DMS153 treated with DMSO at 0.1 percent for 48 hours (cell line): ENCODE data around the gene MEGF10.

Experiments
- DNase-seq: peaks from one replicate; lab custom pipeline; 2025; ENCODE audit not compliant: unreplicated experiment; lab: John Stamatoyannopoulos, UW

The MEGF10 gene

GRCh38 chr5:127324756-127325155, 34.2 kb downstream of the MEGF10 start:
- DNase-seq = no peak

- no peak for DNase-seq
Observed at GRCh38 chr5:127326431-127326830, 35.8 kb downstream of the MEGF10 start.

GRCh38 chr5:127326976-127327755, 36.6 kb downstream of the MEGF10 start:
- no peak for DNase-seq

- no peak for DNase-seq
Observed at GRCh38 chr5:127330116-127330515, 39.5 kb downstream of the MEGF10 start.

DNA sequence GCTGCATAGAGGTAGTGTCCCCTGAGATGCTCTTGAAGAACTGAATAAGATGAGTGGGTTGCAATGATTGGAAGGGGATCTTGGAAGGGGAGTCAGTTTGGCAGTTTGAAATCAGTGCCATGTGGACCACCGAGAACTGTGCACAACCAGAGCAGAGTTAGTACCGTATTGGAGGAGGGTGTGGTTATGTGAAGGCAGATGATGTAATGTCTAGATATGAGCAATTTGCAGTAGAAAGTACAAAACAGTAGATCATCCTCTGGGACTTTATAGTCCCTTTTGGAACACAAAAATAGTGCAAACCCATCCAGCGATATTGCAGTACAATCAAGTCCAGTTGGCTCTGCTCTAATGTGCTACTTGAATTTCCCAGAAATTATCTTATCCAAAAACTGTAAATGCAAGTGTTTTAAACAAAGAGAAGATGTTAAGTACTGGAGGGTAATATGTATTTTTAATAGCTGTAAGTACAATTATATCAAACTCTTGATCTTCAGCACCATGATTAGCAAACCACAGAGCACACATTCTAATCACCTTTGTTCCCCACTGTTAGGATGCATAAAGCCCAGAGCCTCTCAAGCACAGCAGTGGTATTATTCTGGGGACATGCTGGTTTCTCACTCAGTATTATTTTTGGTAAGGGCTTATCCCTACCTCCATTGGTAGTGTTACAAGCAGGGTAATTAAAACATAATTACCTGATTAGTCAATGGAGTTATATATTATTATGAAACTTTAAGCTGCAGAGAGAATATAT, 41.5 kb downstream of the MEGF10 start:
- no peak for DNase-seq

DNA sequence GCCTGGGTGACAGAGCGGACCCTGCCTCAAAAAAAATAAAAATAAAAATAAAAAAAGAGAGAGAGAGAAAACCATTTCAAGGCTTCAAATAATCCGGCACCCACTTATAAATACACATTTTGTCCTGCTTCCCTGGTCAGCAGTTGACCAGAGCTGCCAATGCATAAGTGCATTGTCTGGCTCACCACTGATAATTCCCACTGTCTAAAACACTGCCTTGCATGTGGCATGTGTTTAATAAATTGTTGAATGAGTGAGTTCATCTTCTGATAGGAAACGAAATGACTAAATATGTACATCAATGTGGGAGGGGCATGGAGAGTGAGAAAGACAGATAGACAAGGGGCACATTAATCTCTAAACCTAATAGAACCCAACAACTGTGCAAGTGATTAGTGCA, 42.9 kb downstream of the MEGF10 start:
- no peak for DNase-seq

- no peak for DNase-seq
Observed at GRCh38 chr5:127335381-127335780, 44.8 kb downstream of the MEGF10 start.

DNA sequence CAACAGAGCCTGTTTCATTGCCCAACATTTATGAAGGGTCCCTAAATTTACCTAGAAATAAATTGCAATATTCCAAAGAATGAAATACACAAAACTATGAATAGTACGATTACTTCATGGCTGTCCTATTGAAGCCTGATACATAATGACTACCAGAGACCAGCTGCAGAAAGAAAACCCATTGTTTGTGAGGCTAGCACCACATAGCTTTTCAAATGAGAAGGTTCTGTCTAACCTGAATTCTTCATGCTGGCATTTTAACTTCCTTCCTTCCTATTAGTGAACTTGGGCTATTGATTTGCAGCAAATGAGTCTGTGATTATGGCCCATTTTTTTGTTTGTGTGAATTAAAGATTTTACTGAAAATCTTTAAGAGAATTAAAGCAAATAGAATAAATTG, 47.3 kb downstream of the MEGF10 start:
- DNase-seq = no peak

DNA sequence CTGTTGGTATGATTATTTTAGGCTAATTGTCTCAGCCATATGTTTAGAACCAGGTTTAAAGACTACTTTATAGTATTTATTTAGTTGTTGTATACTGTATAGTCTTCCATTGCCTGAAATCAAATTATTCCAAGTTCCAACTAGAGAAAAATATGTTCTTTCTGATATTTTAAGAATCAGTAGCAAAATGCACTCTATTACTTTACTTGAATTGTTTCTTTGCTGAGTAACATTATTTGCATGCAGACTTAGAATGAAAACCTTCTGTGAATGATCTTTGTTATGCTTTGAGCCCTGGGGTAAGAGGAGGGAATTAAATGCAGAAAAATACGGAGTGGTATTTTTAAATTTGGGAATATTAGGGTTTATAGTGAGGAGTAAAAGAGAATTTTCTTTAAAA, 47.9 kb downstream of the MEGF10 start:
- no peak for DNase-seq

DNA sequence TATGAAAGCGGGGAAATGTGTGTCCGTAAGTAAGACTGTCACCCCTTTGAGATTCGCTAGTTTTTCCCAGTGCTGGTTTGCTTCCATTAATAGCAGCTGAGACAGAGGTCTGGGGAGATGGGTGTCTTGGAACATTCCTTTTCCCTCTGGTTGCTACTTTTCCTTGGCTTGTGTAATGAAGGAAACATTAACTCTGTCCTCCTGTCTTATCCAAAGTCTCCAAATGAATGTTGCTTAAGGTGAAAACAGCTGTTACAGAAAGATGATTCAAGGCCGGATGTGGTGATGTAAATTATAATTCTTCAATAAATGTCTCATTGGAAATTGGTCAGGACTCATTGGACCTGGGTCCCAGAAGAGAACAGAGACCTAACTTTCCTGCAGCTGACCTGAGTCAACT, 50.0 kb downstream of the MEGF10 start:
- DNase-seq = no peak

GRCh38 chr5:127342364-127342763, 51.8 kb downstream of the MEGF10 start:
- no peak for DNase-seq

GRCh38 chr5:127343313-127343712, 52.7 kb downstream of the MEGF10 start:
- DNase-seq = no peak

DNA sequence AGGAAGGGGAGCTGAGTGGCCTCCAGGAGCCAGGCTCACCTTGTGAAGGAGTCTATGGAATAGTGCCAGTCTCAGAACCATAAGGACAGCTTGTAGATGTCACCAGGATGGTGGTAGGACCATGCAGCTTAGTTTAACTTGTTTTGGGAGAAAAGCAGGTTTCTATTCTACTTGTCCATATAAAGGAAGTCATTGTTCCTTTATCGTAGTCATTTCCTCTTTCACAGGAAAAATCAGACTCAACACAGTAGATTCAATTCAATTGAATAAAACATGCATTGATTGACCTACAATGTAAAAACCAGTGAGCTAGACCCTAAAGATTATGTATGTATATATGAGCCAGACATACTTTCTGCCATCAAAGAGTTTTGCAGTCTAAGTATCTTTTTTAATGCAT, 53.3 kb downstream of the MEGF10 start:
- DNase-seq = no peak

DNA sequence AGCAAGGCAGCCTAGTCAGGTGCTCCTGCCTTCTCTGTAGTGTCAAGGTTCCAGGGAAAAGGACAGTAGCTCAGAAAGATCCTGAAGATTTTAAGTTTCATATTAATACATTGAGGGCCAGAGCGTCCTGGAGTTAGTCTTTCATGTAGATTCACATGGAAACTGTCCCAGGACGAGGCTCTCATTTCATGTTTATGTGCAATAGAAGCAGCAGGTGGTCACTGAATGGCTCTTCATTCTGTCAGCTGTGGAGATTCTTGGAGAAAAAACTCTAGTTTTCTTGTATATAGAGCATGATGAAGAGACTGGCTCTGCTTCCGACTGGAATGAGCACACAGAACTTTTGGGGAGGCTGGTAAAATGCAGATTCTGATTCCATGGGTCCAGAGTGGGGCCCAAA, 54.3 kb downstream of the MEGF10 start:
- DNase-seq = no peak

GRCh38 chr5:127351418-127351817, 60.8 kb downstream of the MEGF10 start:
- no peak for DNase-seq

DNA sequence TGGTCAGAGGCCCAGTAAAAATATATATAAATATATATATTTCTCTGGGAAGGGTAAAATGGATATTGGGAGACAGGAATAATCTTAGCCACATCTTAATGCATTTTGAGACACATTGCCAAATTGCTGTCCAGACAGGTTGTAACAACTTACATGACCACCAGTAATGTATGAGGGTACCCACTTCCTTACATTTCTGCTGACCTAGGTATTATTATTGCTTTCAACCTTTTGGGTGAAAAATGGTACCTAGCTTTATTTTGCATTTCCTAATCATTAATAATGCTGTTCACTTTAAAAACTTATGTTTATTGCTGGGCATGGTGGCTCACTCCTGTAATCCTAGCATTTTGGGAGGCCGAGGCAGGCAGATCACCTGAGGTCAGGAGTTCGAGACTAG, 61.5 kb downstream of the MEGF10 start:
- no peak for DNase-seq

- no peak for DNase-seq
Observed at GRCh38 chr5:127353327-127353726, 62.7 kb downstream of the MEGF10 start.

GRCh38 chr5:127353796-127354195, 63.2 kb downstream of the MEGF10 start:
- DNase-seq = no peak

- DNase-seq = no peak
Observed at GRCh38 chr5:127355337-127355736, 64.7 kb downstream of the MEGF10 start.

- DNase-seq = no peak
Observed at GRCh38 chr5:127358284-127358683, 67.7 kb downstream of the MEGF10 start.

DNA sequence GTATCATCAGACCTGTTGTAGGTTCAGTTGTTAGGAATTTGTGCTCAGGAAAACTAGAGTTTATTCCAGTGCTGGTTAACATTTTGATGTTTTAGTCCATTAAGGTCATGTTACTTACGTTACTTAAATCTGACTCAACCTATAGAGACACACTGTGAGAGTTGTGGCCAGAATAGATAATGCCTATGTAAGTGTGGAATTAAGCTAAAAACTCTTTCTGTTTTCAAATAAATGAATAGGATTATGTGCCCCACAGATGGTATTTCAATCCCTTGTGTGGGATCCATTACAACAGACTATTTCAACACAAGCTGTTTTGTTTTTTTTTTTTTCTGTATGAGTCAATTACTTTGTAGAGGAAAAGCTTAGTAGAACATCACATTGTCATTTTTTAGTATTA, 68.1 kb downstream of the MEGF10 start:
- DNase-seq = no peak

DNA sequence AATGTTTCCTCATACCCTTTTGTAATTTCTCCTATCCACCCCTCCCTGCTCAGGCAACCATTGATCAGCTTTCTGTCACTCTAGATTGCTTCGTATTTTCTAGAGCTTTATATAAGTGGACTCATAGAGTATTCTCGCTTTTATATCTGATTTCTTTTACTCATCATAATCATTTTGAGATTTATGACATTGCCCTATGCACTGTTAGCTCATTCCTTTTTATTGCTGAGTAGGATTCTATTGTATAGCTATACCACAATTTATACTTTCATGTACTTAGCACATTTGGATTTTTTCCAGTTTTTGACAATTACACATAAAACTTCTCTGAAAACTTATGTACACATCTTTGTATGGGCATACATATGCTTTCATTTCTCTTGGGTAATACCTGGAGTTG, 68.9 kb downstream of the MEGF10 start:
- no peak for DNase-seq

DNA sequence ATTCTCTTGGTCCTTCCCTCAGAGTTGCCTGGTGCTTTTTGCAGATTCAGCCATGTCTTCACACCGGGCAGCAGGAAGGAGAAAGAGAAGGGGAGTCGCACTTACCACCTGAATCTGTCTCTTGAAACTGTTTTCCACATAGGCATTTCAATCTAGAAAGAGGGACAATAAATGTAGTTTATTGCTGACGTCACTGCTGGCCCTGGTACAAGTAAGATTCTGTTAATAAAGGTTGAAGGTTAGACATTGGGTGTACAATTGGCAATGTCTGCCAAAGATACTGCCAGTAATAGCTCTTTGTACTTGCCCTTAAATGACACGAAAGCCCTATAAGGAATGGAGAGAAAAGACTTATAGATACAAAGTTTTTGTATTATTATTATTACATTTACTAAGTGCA, 72.8 kb downstream of the MEGF10 start:
- no peak for DNase-seq
